KMS-11 (cell line): Measurements from ENCODE around the gene ECE1.
"Not testable (repeated sequence)": the region's sequence is repeated elsewhere in the genome, so short reads cannot be mapped to it uniquely, and the experiment has no call there.

Experiments
- H2AFZ ChIP-seq: fragments of 200-600 bp; sonication (generic); 2 replicates; pipeline ENCODE4 v1.6.1; 2016; ENCODE audit warnings: antibody characterized with exemption, mixed run types, low read depth
- H3K27ac ChIP-seq: fragments of 200-600 bp; sonication (generic); 2 replicates; pipeline ENCODE4 v1.6.1; 2016; ENCODE audit warnings: mild to moderate bottlenecking, mixed run types
- H3K27me3 ChIP-seq: fragments of 200-600 bp; sonication (generic); 2 replicates; pipeline ENCODE4 v1.6.1; 2017; ENCODE audit warnings: mild to moderate bottlenecking, low read depth, mixed run types, moderate library complexity; ENCODE audit not compliant: insufficient read depth
- H3K36me3 ChIP-seq: fragments of 200-600 bp; sonication (generic); 2 replicates; pipeline ENCODE4 v1.6.1; 2017; ENCODE audit warnings: mild to moderate bottlenecking, mixed run types; ENCODE audit not compliant: insufficient read depth
- H3K4me1 ChIP-seq: fragments of 200-600 bp; sonication (generic); 2 replicates; pipeline ENCODE4 v1.6.1; 2016; ENCODE audit warnings: mild to moderate bottlenecking, low read depth, mixed run types; ENCODE audit not compliant: poor library complexity, severe bottlenecking
- H3K4me2 ChIP-seq: fragments of 200-600 bp; sonication (generic); 2 replicates; pipeline ENCODE4 v1.7.0; 2016; ENCODE audit warnings: mild to moderate bottlenecking, mixed run types
- H3K4me3 ChIP-seq: fragments of 200-600 bp; sonication (generic); IDR thresholded peaks from 2 replicates; pipeline ENCODE4 v1.6.1; 2017; ENCODE audit warnings: low read depth, low read length, mixed read lengths; ENCODE audit not compliant: insufficient read depth
- H3K79me2 ChIP-seq: fragments of 200-600 bp; sonication (generic); 2 replicates; pipeline ENCODE4 v1.6.1; 2016; ENCODE audit warnings: low read depth, mixed run types; ENCODE audit not compliant: insufficient read depth
- H3K9ac ChIP-seq: fragments of 200-600 bp; sonication (generic); 2 replicates; pipeline ENCODE4 v1.6.1; 2016; ENCODE audit warnings: mild to moderate bottlenecking, mixed run types
- H4K20me1 ChIP-seq: fragments of 200-600 bp; sonication (generic); 2 replicates; pipeline ENCODE4 v1.6.1; 2016; ENCODE audit warnings: mild to moderate bottlenecking, mixed run types; ENCODE audit not compliant: insufficient read depth
- CTCF ChIP-seq: fragments of 200-600 bp; sonication (generic); conservative IDR thresholded peaks from 2 replicates; pipeline ENCODE4 v1.6.1; 2017; ENCODE audit warnings: low read depth, mild to moderate bottlenecking, antibody characterized with exemption, low read length, moderate library complexity, mixed read lengths

ECE1 gene

GRCh38 chr1:21198929-21199328 lies 91.3 kb downstream of the ECE1 start:
- Histone ChIP-seq H3K36me3 (no peaks in the 10 kb centered on the region), H3K4me3 (no peak overlapping the region), H4K20me1 (no peaks in the 10 kb centered on the region), H2AFZ (no peak overlapping the region), H3K9ac (no peak overlapping the region), H3K4me1 (no peaks in the 10 kb centered on the region), H3K79me2 (no peaks in the 10 kb centered on the region), H3K27ac (no peak overlapping the region), H3K27me3 (no peaks in the 10 kb centered on the region), H3K4me2 (no peak overlapping the region)
- no peak for TF ChIP-seq CTCF

- no peak overlapping the region for H2AFZ ChIP-seq
- H3K27me3 ChIP-seq = no peaks in the 10 kb centered on the region
- no peak for TF ChIP-seq CTCF
- H3K4me2 ChIP-seq = no peak overlapping the region
- no peak overlapping the region for H3K4me3 ChIP-seq
- H4K20me1 ChIP-seq = no peaks in the 10 kb centered on the region
- no peaks in the 10 kb centered on the region for H3K4me1 ChIP-seq
- H3K79me2 ChIP-seq = no peaks in the 10 kb centered on the region
- H3K36me3 ChIP-seq = no peaks in the 10 kb centered on the region
- H3K27ac ChIP-seq = no peak overlapping the region
- no peak overlapping the region for H3K9ac ChIP-seq
Observed at GRCh38 chr1:21192871-21193270, 97.4 kb downstream of the ECE1 start.

- Histone ChIP-seq H3K27ac (no peak overlapping the region), H2AFZ (no peak overlapping the region), H3K9ac (no peak overlapping the region), H3K4me3 (no peak overlapping the region), H3K27me3 (no peaks in the 10 kb centered on the region), H3K4me1 (no peaks in the 10 kb centered on the region), H3K36me3 (no peaks in the 10 kb centered on the region), H3K79me2 (no peaks in the 10 kb centered on the region), H3K4me2 (no peak overlapping the region), H4K20me1 (no peaks in the 10 kb centered on the region)
- TF ChIP-seq CTCF = no peak
Observed at GRCh38 chr1:21192284-21192683, 98.0 kb downstream of the ECE1 start.

- H3K36me3 ChIP-seq, H3K9ac ChIP-seq, H4K20me1 ChIP-seq, H3K4me3 ChIP-seq, H3K4me1 ChIP-seq, H3K27ac ChIP-seq, H3K79me2 ChIP-seq, H3K27me3 ChIP-seq, H2AFZ ChIP-seq, H3K4me2 ChIP-seq: not testable (repeated sequence)
Observed at GRCh38 chr1:21190771-21191170, 99.5 kb downstream of the ECE1 start.

- no peak for TF ChIP-seq CTCF
- Histone ChIP-seq H3K4me3 (no peak overlapping the region), H3K79me2 (no peaks in the 10 kb centered on the region), H3K36me3 (no peaks in the 10 kb centered on the region), H2AFZ (no peak overlapping the region), H3K27ac (no peak overlapping the region), H3K9ac (no peak overlapping the region), H3K4me1 (no peaks in the 10 kb centered on the region), H4K20me1 (no peaks in the 10 kb centered on the region), H3K27me3 (no peaks in the 10 kb centered on the region), H3K4me2 (no peak overlapping the region)
Observed at GRCh38 chr1:21189906-21190500, 100.3 kb downstream of the ECE1 start.
